H9 (cell line): Measurements from ENCODE around the gene TBATA. TPM values are rescaled to one million over a fixed set of nuclear protein-coding genes. Genes with fewer than 3 reads are reported as not detected.

Experiments used
- DNase-seq: peaks from one replicate; pipeline ENCODE4 v3.0.0-alpha.2; 2017
- H2AFZ ChIP-seq: one replicate; pipeline ENCODE4 v1.6.1; 2013; ENCODE audit warnings: mild to moderate bottlenecking, low read length, control low read depth, moderate library complexity
- H2AK5ac ChIP-seq: 2 replicates; pipeline ENCODE4 v1.6.1; 2013; ENCODE audit warnings: low read length, control low read depth, mixed read lengths; ENCODE audit not compliant: insufficient read length
- H2BK120ac ChIP-seq: one replicate; pipeline ENCODE4 v1.6.1; 2013; ENCODE audit warnings: low read depth, mild to moderate bottlenecking, low read length, control low read depth, inconsistent platforms; ENCODE audit not compliant: poor library complexity, severe bottlenecking
- H2BK12ac ChIP-seq: 2 replicates; pipeline ENCODE4 v1.6.1; 2013; ENCODE audit warnings: low read length, control low read depth, mixed read lengths, low read depth; ENCODE audit not compliant: insufficient read length
- H2BK15ac ChIP-seq: 2 replicates; pipeline ENCODE4 v1.6.1; 2013; ENCODE audit warnings: low read depth, low read length, control low read depth
- H2BK20ac ChIP-seq: one replicate; pipeline ENCODE4 v1.6.1; 2013; ENCODE audit warnings: low read depth, mild to moderate bottlenecking, low read length, control low read depth, inconsistent platforms; ENCODE audit not compliant: poor library complexity, severe bottlenecking
- H2BK5ac ChIP-seq: 2 replicates; pipeline ENCODE4 v1.6.1; 2013; ENCODE audit warnings: low read length, control low read depth, mixed read lengths; ENCODE audit not compliant: insufficient read length
- H3K14ac ChIP-seq: 2 replicates; pipeline ENCODE4 v1.6.1; 2013; ENCODE audit warnings: low read length, control low read depth; ENCODE audit not compliant: insufficient read depth
- H3K18ac ChIP-seq: 2 replicates; pipeline ENCODE4 v1.6.1; 2013; ENCODE audit warnings: low read depth, mild to moderate bottlenecking, mixed read lengths, low read length, control low read depth; ENCODE audit not compliant: insufficient read length
- H3K23ac ChIP-seq: 2 replicates; pipeline ENCODE4 v1.6.1; 2013; ENCODE audit warnings: low read length, control low read depth, mixed read lengths, low read depth; ENCODE audit not compliant: insufficient read length
- H3K23me2 ChIP-seq: 2 replicates; pipeline ENCODE4 v1.6.1; 2013; ENCODE audit warnings: low read depth, mild to moderate bottlenecking, mixed read lengths, low read length, control low read depth; ENCODE audit not compliant: insufficient read length, poor library complexity, severe bottlenecking
- H3K27ac ChIP-seq: 2 replicates; pipeline ENCODE4 v1.5.1; 2013; ENCODE audit warnings: low read length, control low read depth, mixed read lengths, low read depth; ENCODE audit not compliant: insufficient read length
- H3K27me3 ChIP-seq: 2 replicates; pipeline ENCODE4 v1.6.1; 2013; ENCODE audit warnings: low read length, control low read depth, inconsistent platforms; ENCODE audit not compliant: insufficient read depth
- H3K4ac ChIP-seq: 2 replicates; pipeline ENCODE4 v1.6.1; 2013; ENCODE audit warnings: low read depth, mild to moderate bottlenecking, control low read depth, inconsistent platforms, low read length, moderate library complexity
- H3K4me1 ChIP-seq: 2 replicates; pipeline ENCODE4 v1.6.1; 2013; ENCODE audit warnings: low read length, control low read depth, inconsistent platforms; ENCODE audit not compliant: insufficient read depth
- H3K4me2 ChIP-seq: 2 replicates; pipeline ENCODE4 v1.6.1; 2013; ENCODE audit warnings: low read length, control low read depth, mixed read lengths; ENCODE audit not compliant: insufficient read length, insufficient read depth
- H3K56ac ChIP-seq: 2 replicates; pipeline ENCODE4 v1.6.1; 2013; ENCODE audit warnings: low read depth, mild to moderate bottlenecking, mixed read lengths, low read length, control low read depth; ENCODE audit not compliant: insufficient read length
- H3K79me1 ChIP-seq: 2 replicates; pipeline ENCODE4 v1.6.1; 2013; ENCODE audit warnings: low read depth, mild to moderate bottlenecking, moderate library complexity, low read length, control low read depth, inconsistent platforms; ENCODE audit not compliant: insufficient read depth, poor library complexity, severe bottlenecking
- H3K79me2 ChIP-seq: 2 replicates; pipeline ENCODE4 v1.6.1; 2013; ENCODE audit warnings: low read length, control low read depth, inconsistent platforms; ENCODE audit not compliant: insufficient read depth
- H3K9ac ChIP-seq: 2 replicates; pipeline ENCODE4 v1.6.1; 2013; ENCODE audit warnings: low read length, control low read depth, mixed read lengths; ENCODE audit not compliant: insufficient read length; ENCODE audit errors: extremely low read depth
- H3K9me3 ChIP-seq: one replicate; pipeline ENCODE4 v1.6.1; 2013; ENCODE audit warnings: low read depth, low read length, inconsistent platforms; ENCODE audit not compliant: control insufficient read depth
- H3T11ph ChIP-seq: one replicate; pipeline ENCODE4 v1.6.1; 2013; ENCODE audit warnings: mild to moderate bottlenecking, low read length, control low read depth, inconsistent platforms
- H4K20me1 ChIP-seq: one replicate; pipeline ENCODE4 v1.6.1; 2013; ENCODE audit not compliant: control insufficient read depth, insufficient read length, insufficient read depth
- H4K5ac ChIP-seq: 2 replicates; pipeline ENCODE4 v1.6.1; 2013; ENCODE audit warnings: low read depth, mild to moderate bottlenecking, mixed read lengths, low read length, control low read depth; ENCODE audit not compliant: insufficient read length
- H4K8ac ChIP-seq: replicated peaks from 2 replicates; pipeline ENCODE4 v1.6.1; 2013; ENCODE audit warnings: low read length, control low read depth, mixed read lengths, low read depth; ENCODE audit not compliant: insufficient read length
- H4K91ac ChIP-seq: 2 replicates; pipeline ENCODE4 v1.6.1; 2013; ENCODE audit warnings: low read depth, mild to moderate bottlenecking, moderate library complexity, mixed read lengths, low read length, control low read depth; ENCODE audit not compliant: insufficient read length
- H3K27ac Mint-ChIP-seq, 3 experiments: 2 replicates in 2 of 3; 3 replicates in 1 of 3; pipeline ENCODE4 v1.8.0; 2020 to 2021; ENCODE audit warnings: mixed read lengths in 3 of 3, mild to moderate bottlenecking in 1 of 3, moderate library complexity in 1 of 3
- H3K27me3 Mint-ChIP-seq: 2 replicates; pipeline ENCODE4 v1.8.0; 2021; ENCODE audit warnings: low read depth, mild to moderate bottlenecking, moderate library complexity, mixed read lengths
- H3K36me3 Mint-ChIP-seq, 3 experiments: 2 replicates in 2 of 3; 3 replicates in 1 of 3; pipeline ENCODE4 v1.8.0; 2020 to 2021; ENCODE audit warnings: low read depth in 3 of 3, mixed read lengths in 3 of 3; ENCODE audit not compliant: insufficient read depth in 1 of 3
- H3K4me1 Mint-ChIP-seq, 2 experiments: 2 replicates each; pipeline ENCODE4 v1.8.0; 2020; ENCODE audit warnings: mixed read lengths in 2 of 2
- H3K4me3 Mint-ChIP-seq, 2 experiments: 2 replicates in 1 of 2; 3 replicates in 1 of 2; pipeline ENCODE4 v1.8.0; 2020 to 2021; ENCODE audit warnings: mild to moderate bottlenecking in 2 of 2, mixed read lengths in 2 of 2, moderate library complexity in 1 of 2
- H3K9me3 Mint-ChIP-seq, 2 experiments: 2 replicates in 1 of 2; 3 replicates in 1 of 2; pipeline ENCODE4 v1.8.0; 2020; ENCODE audit warnings: mild to moderate bottlenecking in 2 of 2, mixed read lengths in 2 of 2, moderate library complexity in 1 of 2
- CTCF ChIP-seq: fragments of 200-600 bp; sonication (generic); conservative IDR thresholded peaks from 3 replicates; pipeline ENCODE4 v1.8.0; 2021; ENCODE audit warnings: antibody characterized with exemption, mild to moderate bottlenecking
- WGBS: extraction: QIAGEN DNeasy Blood & Tissue Kit; methylation state at CpG from one replicate; pipeline ENCODE4 v1.1.7; 2013; ENCODE audit warnings: missing lambda C conversion rate, low lambda C conversion rate, mixed read lengths; ENCODE audit not compliant: insufficient read length; ENCODE audit errors: extremely low coverage; 5-methylcytosine and 5-hydroxymethylcytosine counted together
- total RNA-seq: library from RNA; stranded (reverse); gene quantifications from 2 replicates; pipeline ENCODE4 v1.2.1, GENCODE V29; 2021

Gene TBATA
- total RNA-seq, 1 experiment from 2014 or later: not detected

- H3K4me1 Mint-ChIP-seq: peaks cover 9 to 13% of the 10 kb centered on the region in 2 experiments
Observed at GRCh38 chr10:70726909-70727495, 58.2 kb downstream of the TBATA start.

More at GRCh38 chr10:70726909-70727495, 58.2 kb downstream of the TBATA start:
- H2AFZ ChIP-seq: no peak overlapping the region
- no peak overlapping the region for H2BK20ac ChIP-seq
- H3K4me3 Mint-ChIP-seq: no peak overlapping the region
- no peak overlapping the region for H3K4ac ChIP-seq
- no peaks in the 10 kb centered on the region; the same call in 1 of the 2 replicates for H3K4me1 ChIP-seq
- no peak overlapping the region for H4K8ac ChIP-seq
- H3K79me2 ChIP-seq: no peaks in the 10 kb centered on the region
- no peak overlapping the region for H3K27ac ChIP-seq
- H4K5ac ChIP-seq: no peak overlapping the region
- H2BK5ac ChIP-seq: no peak overlapping the region
- H3K9ac ChIP-seq: no peak overlapping the region
- no peaks in the 10 kb centered on the region for H4K20me1 ChIP-seq
- no peaks in the 10 kb centered on the region for H3K23me2 ChIP-seq
- no peak overlapping the region for H2AK5ac ChIP-seq
- H3K27me3 ChIP-seq: no peaks in the 10 kb centered on the region
- H3K4me2 ChIP-seq: no peak overlapping the region
- no peak for DNase-seq
- no peak overlapping the region for H2BK120ac ChIP-seq
- no CpG with 5 or more reads among the region's 10 CpGs for WGBS
- H3K36me3 Mint-ChIP-seq: peaks cover 0 to 8% (median 3%) of the 10 kb centered on the region in 3 experiments; a peak in 4 of 7 replicates
- H3T11ph ChIP-seq: no peak overlapping the region
- H2BK15ac ChIP-seq: no peak overlapping the region
- no peak overlapping the region for H3K23ac ChIP-seq
- H3K79me1 ChIP-seq: no peaks in the 10 kb centered on the region
- peaks cover 3% of the 10 kb centered on the region in 2 experiments; a peak in 4 of 5 replicates for H3K9me3 Mint-ChIP-seq
- H4K91ac ChIP-seq: no peak overlapping the region
- H3K27me3 Mint-ChIP-seq: no peaks in the 10 kb centered on the region
- H3K27ac Mint-ChIP-seq: no peak overlapping the region
- H3K56ac ChIP-seq: no peak overlapping the region
- H3K18ac ChIP-seq: no peak overlapping the region
- no peaks in the 10 kb centered on the region for H3K9me3 ChIP-seq
- no peak for TF ChIP-seq CTCF
- no peak overlapping the region for H3K14ac ChIP-seq
- no peak overlapping the region for H2BK12ac ChIP-seq
